Brain microvascular endothelial cell (primary cell): ENCODE results near the gene CACNA2D3.

Experiments used
- DNase-seq: peaks from one replicate; pipeline ENCODE4 v3.0.0-alpha.2; 2020
- H3K27ac ChIP-seq: fragments of 250-450 bp; sonication (Bioruptor Pico); 2 replicates; pipeline ENCODE4 v1.5.1; 2020; ENCODE audit warnings: mild to moderate bottlenecking, moderate library complexity
- H3K27me3 ChIP-seq: fragments of 250-450 bp; sonication (Bioruptor Pico); replicated peaks from 2 replicates; pipeline ENCODE4 v1.5.1; 2020; ENCODE audit warnings: mild to moderate bottlenecking
- H3K36me3 ChIP-seq: fragments of 250-450 bp; sonication (Bioruptor Pico); replicated peaks from 2 replicates; pipeline ENCODE4 v1.5.1; 2020; ENCODE audit warnings: mild to moderate bottlenecking
- H3K4me3 ChIP-seq: 2 replicates; pipeline ENCODE4 v1.5.1; 2011; ENCODE audit warnings: low read depth, mild to moderate bottlenecking, control low read depth, low read length, moderate library complexity
- CTCF ChIP-seq: IDR thresholded peaks from 2 replicates; pipeline ENCODE4 v1.5.1; 2011; ENCODE audit warnings: low read depth, mild to moderate bottlenecking, moderate library complexity, low read length, control low read depth, inconsistent platforms; ENCODE audit errors: missing control alignments
- in situ Hi-C: cut with HindIII; loops from 2 replicates; pipeline ENCODE4 v1.10.0; 2017; ENCODE audit warnings: low sequenced_read_pairs, low pct_ligation_motif_present

The CACNA2D3 gene

GRCh38 chr3:54085936-54086335 lies 36.4 kb upstream of the CACNA2D3 start:
- H3K27ac ChIP-seq, result no peak overlapping the region
- no peak for DNase-seq
- H3K36me3 ChIP-seq, result no peaks in the 10 kb centered on the region
- no peak overlapping the region for H3K4me3 ChIP-seq
- peaks cover 4% of the 10 kb centered on the region for H3K27me3 ChIP-seq
- no peak for TF ChIP-seq CTCF
- in situ Hi-C loops, result no loop called here

- DNase-seq, result no peak
- Histone ChIP-seq H3K36me3 (no peaks in the 10 kb centered on the region), H3K4me3 (no peak overlapping the region), H3K27ac (no peak overlapping the region), H3K27me3 (peaks cover 4% of the 10 kb centered on the region)
- TF ChIP-seq CTCF, result no peak
- in situ Hi-C loops, result no loop called here
Measured at GRCh38 chr3:54086652-54087405, 35.5 kb upstream of the CACNA2D3 start.

DNA sequence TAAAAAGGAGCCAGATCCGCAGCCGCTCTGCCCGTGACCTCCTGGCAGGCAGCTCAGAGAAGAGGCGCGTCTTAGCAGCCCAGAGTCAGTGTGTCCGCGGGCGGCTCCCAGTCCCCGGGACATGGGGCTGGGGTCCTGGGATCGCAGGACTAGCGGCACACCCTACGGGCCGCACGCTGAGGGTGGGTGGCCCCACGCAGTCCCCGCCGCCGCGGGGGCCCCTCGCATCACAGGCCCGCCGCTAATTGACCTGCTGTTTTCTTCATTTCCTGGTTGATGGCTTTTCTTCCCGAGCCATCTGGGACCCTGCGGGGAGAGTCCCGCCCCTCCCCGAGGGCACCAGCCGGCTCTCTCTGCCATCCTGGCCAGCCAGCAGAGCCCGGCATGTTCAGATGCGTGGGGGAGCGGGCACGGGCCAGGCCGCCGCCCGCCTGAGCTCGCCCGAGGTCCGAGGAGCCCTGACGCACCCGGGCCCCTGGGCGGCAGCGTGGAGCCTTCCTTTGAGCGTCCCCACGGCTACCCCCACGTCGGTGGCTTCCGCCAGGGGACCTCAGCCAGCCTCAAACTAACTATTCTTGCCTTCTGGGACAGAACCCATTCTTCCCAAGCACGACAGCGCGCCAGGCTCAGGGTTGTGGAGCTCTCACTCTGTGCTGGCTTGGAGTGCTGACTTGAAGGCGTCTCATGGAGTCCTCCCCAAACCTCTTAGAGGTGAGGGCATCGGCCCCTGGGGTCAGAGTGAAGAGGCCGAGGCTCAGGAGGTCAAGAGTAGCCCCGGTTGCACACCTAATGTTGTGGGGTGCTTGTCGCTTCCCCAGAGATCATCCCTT lies 34.6 kb upstream of the CACNA2D3 start:
- no peak overlapping the region for H3K4me3 ChIP-seq
- no peak for DNase-seq
- no peak overlapping the region for H3K27ac ChIP-seq
- in situ Hi-C loops, result no loop called here
- TF ChIP-seq CTCF, result no peak
- no peaks in the 10 kb centered on the region for H3K36me3 ChIP-seq
- peaks cover 4% of the 10 kb centered on the region for H3K27me3 ChIP-seq

GRCh38 chr3:54093491-54094248 lies 28.7 kb upstream of the CACNA2D3 start:
- TF ChIP-seq CTCF, result no peak

DNA sequence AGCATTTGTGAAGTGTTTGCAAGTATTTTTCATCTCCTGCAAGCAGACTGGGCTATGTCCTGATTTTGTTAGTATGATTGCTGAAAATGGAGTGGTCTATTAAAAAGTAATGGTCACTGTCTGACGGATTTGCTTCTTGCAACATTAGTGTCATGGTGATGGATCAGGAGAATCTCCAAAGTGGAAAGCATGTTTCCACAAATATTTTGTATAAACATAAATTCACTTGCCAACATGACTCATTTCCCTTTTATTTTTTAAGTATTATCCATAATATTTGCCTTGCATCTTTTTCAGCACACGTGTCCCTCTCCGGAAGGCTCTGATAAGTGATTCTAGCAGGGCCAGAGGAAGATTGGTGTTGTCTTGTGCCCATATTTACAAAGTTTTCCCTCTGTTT lies 27.4 kb upstream of the CACNA2D3 start:
- Histone ChIP-seq H3K36me3 (no peaks in the 10 kb centered on the region), H3K27me3 (no peaks in the 10 kb centered on the region), H3K4me3 (no peak overlapping the region), H3K27ac (no peak overlapping the region)
- in situ Hi-C loops, result no loop called here
- no peak for DNase-seq
- TF ChIP-seq CTCF, result no peak

More at GRCh38 chr3:54093491-54094248, 28.7 kb upstream of the CACNA2D3 start:
- no peak for DNase-seq
- Histone ChIP-seq H3K27me3 (no peaks in the 10 kb centered on the region), H3K27ac (no peak overlapping the region), H3K4me3 (no peak overlapping the region), H3K36me3 (no peaks in the 10 kb centered on the region)
- in situ Hi-C loops, result no loop called here
